C4-2B (cell line): ENCODE results near the gene NDUFAB1.
"Not testable (repeated sequence)": the region's sequence is repeated elsewhere in the genome, so short reads cannot be mapped to it uniquely, and the experiment has no call there.

Experiments used
- H3K27ac ChIP-seq: fragments of 450-650 bp; 2 replicates; pipeline ENCODE4 v1.5.1; 2017
- CTCF ChIP-seq: fragments of 450-650 bp; conservative IDR thresholded peaks from 2 replicates; pipeline ENCODE4 v1.5.1; 2017; ENCODE audit warnings: mild to moderate bottlenecking
- ZFX ChIP-seq: fragments of 450-650 bp; IDR thresholded peaks from 2 replicates; pipeline ENCODE4 v1.6.1; 2017

The NDUFAB1 gene

GRCh38 chr16:23595951-23596720, at the start of gene NDUFAB1:
NDUFAB1 (minus strand) TSS chr16:23596316; CDS start chr16:23596290, 26 bp downstream.
- H3K27ac ChIP-seq: peak within 1 kb of the TSS; percentile 95

GRCh38 chr16:23642246-23642774, 46.2 kb upstream of the NDUFAB1 start:
- TF ChIP-seq ZFX: no peak
- no peak for TF ChIP-seq CTCF
- peak overlapping the region; percentile 86 for H3K27ac ChIP-seq

More at GRCh38 chr16:23595951-23596720, at the start of gene NDUFAB1:
- TF ChIP-seq CTCF (peak; percentile 100), ZFX (peak; percentile 85; the same call in 1 of the 2 replicates)

- peak within 1 kb of the TSS; percentile 86 for H3K27ac ChIP-seq
These were observed 45.0 kb upstream of the NDUFAB1 start, which contains the start of the genes DCTN5 and PALB2 for GRCh38 chr16:23640931-23641765. DCTN5 (plus strand) TSS chr16:23641466; CDS start chr16:23641543, 77 bp downstream. PALB2 (minus strand) TSS chr16:23641310; CDS start chr16:23641157, 153 bp downstream.

GRCh38 chr16:23640615-23640930, 44.5 kb upstream of the NDUFAB1 start:
- peak overlapping the region; percentile 86 for H3K27ac ChIP-seq
- TF ChIP-seq CTCF: no peak
- TF ChIP-seq ZFX: no peak

More at GRCh38 chr16:23640931-23641765, 45.0 kb upstream of the NDUFAB1 start, which contains the start of the genes DCTN5 and PALB2:
- TF ChIP-seq CTCF (no peak), ZFX (peak; percentile 40; the same call in 1 of the 2 replicates)

- no peak for TF ChIP-seq CTCF
- TF ChIP-seq ZFX: no peak
- H3K27ac ChIP-seq: no peak overlapping the region
These were observed 39.8 kb upstream of the NDUFAB1 start for GRCh38 chr16:23635958-23636357.

- no peak overlapping the region for H3K27ac ChIP-seq
- no peak for TF ChIP-seq CTCF
- TF ChIP-seq ZFX: no peak
These were observed 38.4 kb upstream of the NDUFAB1 start for GRCh38 chr16:23634461-23635036.

- H3K27ac ChIP-seq: not testable (repeated sequence)
These were observed 35.8 kb upstream of the NDUFAB1 start for GRCh38 chr16:23631874-23632273.
